Progenitor cell of endocrine pancreas (in vitro differentiated cells): ENCODE results near the gene RCL1. TPM values are rescaled to one million over a fixed set of nuclear protein-coding genes. Genes with fewer than 3 reads are reported as not detected.

Source experiments
- DNase-seq: peaks from one replicate; pipeline ENCODE4 v3.0.0; 2021; ENCODE audit warnings: low spot score; ENCODE audit not compliant: unreplicated experiment
- H3K27ac Mint-ChIP-seq: 2 replicates; pipeline ENCODE4 v1.8.0; 2021; ENCODE audit warnings: mild to moderate bottlenecking, moderate library complexity, mixed read lengths
- H3K27me3 Mint-ChIP-seq: 2 replicates; pipeline ENCODE4 v1.8.0; 2021; ENCODE audit warnings: mixed read lengths
- H3K36me3 Mint-ChIP-seq: 2 replicates; pipeline ENCODE4 v1.8.0; 2022; ENCODE audit warnings: mixed read lengths; ENCODE audit not compliant: insufficient read depth
- H3K4me1 Mint-ChIP-seq: 2 replicates; pipeline ENCODE4 v1.8.0; 2021; ENCODE audit warnings: low read depth, mixed read lengths
- H3K4me3 Mint-ChIP-seq: 2 replicates; pipeline ENCODE4 v1.8.0; 2021; ENCODE audit warnings: low read depth, mild to moderate bottlenecking, moderate library complexity, mixed read lengths
- H3K9me3 Mint-ChIP-seq: 2 replicates; pipeline ENCODE4 v1.8.0; 2021; ENCODE audit warnings: low read depth, mixed read lengths
- total RNA-seq: library from RNA; stranded (reverse); gene quantifications from 2 replicates; pipeline ENCODE4 v1.2.1, GENCODE V29; 2021
- TF ChIP-seq, protein P1 (sequence below): fragments of 200-600 bp; sonication (generic); IDR thresholded peaks from one replicate; pipeline ENCODE4 v1.5.0; 2021; ENCODE audit warnings: antibody characterized with exemption, mild to moderate bottlenecking; ENCODE audit not compliant: unreplicated experiment

Gene RCL1
- total RNA-seq, 1 donor from 2014 or later, result 18.2 TPM

DNA sequence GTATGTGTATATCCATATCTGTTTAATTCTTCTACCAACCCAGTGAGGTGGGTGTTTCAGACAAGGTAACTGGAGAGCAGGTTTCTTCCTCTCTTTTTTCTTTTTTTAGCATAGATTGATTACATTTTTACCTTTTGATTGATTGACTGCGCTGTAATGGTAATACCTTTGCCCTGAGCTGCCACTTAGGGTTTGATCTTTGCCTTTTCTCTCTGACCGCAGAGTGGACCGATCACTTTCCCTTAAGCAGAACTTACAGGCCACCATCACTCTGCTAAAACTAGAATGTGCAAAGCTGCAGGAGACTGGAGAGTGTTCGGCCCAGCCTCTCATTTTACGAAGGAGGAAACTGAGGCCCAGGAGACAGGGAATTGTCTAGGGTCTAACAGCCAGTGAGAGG, 38.0 kb downstream of the RCL1 start:
- Mint-ChIP-seq H3K9me3 (no peaks in the 10 kb centered on the region), H3K27me3 (no peaks in the 10 kb centered on the region), H3K4me3 (no peak overlapping the region), H3K36me3 (peaks cover 13% of the 10 kb centered on the region), H3K27ac (no peak overlapping the region), H3K4me1 (peaks cover 18% of the 10 kb centered on the region)
- DNase-seq, result no peak
- TF ChIP-seq, protein P1, sequence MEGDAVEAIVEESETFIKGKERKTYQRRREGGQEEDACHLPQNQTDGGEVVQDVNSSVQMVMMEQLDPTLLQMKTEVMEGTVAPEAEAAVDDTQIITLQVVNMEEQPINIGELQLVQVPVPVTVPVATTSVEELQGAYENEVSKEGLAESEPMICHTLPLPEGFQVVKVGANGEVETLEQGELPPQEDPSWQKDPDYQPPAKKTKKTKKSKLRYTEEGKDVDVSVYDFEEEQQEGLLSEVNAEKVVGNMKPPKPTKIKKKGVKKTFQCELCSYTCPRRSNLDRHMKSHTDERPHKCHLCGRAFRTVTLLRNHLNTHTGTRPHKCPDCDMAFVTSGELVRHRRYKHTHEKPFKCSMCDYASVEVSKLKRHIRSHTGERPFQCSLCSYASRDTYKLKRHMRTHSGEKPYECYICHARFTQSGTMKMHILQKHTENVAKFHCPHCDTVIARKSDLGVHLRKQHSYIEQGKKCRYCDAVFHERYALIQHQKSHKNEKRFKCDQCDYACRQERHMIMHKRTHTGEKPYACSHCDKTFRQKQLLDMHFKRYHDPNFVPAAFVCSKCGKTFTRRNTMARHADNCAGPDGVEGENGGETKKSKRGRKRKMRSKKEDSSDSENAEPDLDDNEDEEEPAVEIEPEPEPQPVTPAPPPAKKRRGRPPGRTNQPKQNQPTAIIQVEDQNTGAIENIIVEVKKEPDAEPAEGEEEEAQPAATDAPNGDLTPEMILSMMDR, result no peak

DNA sequence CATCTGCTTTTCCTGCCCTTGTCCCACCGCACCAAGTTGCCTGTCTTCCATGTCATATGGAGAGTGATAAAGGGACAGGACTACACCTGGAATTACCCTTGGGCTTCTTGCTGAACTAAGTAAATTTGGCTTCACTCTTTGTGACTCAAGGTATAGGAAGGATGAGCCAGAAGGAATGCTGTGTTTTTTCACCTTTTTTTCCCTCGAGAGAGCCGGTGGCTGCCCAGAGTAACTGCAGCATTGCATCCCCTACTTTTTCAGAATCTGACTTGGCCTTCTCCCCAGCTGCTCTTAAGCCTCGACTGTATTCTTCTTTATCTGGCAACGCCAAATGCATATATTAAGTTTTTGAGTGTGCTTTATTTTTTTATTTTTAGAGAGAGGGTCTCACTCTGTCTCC, 38.4 kb downstream of the RCL1 start:
- TF ChIP-seq, protein P1, result no peak
- Mint-ChIP-seq H3K27me3 (no peaks in the 10 kb centered on the region), H3K4me3 (no peak overlapping the region), H3K27ac (no peak overlapping the region), H3K36me3 (peaks cover 13% of the 10 kb centered on the region), H3K4me1 (peaks cover 18% of the 10 kb centered on the region), H3K9me3 (no peaks in the 10 kb centered on the region)
- DNase-seq, result no peak

DNA sequence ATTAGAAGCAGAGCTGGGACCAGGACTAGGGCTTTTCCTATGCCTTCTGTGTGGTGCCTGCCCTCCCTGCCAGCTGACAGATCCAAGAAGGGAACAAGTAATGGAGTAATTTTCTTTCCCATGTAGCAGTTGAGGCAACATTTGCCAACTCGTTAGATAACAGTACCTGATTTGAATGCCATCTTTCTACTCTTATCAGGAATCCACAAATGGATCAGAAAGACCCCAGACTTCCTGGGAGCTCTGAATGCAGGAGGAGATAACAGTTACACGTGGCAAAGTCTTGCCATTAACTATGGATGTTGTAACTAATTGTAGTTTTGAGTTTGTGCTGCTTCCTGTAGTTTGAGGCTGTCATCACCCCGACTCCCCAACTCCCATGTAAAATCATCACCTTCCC, 39.2 kb downstream of the RCL1 start:
- peaks cover 20% of the 10 kb centered on the region for H3K4me1 Mint-ChIP-seq
- H3K27me3 Mint-ChIP-seq, result no peaks in the 10 kb centered on the region
- no peak for DNase-seq
- peaks cover 16% of the 10 kb centered on the region for H3K36me3 Mint-ChIP-seq
- TF ChIP-seq, protein P1, result no peak
- H3K27ac Mint-ChIP-seq, result no peak overlapping the region
- H3K4me3 Mint-ChIP-seq, result no peak overlapping the region
- no peaks in the 10 kb centered on the region for H3K9me3 Mint-ChIP-seq

DNA sequence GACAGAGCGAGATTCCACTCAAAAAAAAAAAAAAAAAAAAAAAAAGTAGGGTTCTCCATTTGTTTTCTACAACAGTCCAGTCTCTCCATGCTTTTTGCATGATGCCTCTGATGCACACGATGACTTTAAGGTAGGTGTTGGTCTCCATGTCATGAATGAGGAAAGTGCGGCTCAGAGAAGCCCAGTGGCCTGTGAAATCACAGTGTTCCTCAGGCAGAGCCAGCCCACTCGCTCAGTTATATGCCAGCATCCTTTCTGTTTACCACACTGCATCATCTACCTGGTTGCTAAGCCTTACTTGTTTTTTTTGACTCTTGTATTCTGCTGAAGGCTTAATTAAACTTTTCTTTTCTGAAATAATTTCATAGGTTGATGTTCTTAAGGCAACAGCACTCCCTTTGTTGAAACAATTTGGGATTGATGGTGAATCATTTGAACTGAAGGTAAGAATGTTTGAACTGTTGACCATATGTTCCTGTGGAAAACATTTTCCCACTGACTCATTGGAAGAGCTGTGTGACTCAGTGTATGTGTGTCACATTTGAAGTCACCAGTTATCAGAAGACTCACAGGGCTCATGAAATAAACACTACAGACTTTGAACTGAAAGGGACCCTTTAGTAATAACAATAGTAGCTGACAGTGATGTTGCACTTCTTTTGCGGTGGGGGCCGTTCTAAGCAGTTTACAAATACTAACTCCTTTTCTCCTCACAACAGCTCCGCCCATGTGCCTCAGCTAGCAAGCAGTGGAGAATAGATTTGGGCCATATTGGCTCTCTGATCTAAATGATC, 40.2 kb downstream of the RCL1 start:
- TF ChIP-seq, protein P1, result no peak
- DNase-seq, result no peak
- peak overlapping the region; percentile 18 for H3K27ac Mint-ChIP-seq
- H3K9me3 Mint-ChIP-seq, result no peaks in the 10 kb centered on the region
- peaks cover 20% of the 10 kb centered on the region for H3K4me1 Mint-ChIP-seq
- H3K27me3 Mint-ChIP-seq, result no peaks in the 10 kb centered on the region
- H3K4me3 Mint-ChIP-seq, result no peak overlapping the region
- peaks cover 16% of the 10 kb centered on the region for H3K36me3 Mint-ChIP-seq

DNA sequence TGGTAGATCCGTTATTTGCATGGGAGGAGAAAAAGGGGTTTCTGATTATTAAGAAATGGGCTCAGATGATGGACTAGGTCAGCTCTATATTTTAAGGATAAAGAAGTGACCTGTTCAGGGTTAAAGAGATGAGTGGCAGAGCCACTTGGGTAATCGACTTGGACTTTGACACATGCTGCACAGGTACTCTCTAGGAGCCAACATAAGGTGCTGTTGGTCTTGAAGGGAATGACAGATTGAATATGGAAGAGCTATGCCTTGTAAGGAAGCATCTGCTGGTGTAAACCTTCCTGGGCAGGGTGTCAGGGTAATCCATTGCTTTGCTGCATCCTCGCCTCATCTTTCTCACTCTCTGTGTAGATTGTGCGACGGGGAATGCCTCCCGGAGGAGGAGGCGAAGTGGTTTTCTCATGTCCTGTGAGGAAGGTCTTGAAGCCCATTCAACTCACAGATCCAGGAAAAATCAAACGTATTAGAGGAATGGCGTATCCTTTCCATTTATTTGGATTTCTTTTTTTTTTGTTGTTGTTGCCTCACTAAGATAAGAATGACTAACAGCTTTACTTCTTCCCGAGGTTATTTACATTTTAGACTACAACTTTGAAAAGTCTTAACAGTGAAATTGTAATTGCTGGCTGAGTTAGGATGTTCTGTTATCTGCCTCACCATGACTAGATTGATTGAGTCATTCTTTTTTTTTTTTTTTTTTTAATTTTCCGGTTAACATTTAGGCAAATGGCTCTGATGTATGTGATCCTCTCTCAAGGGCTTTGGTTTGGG, 41.2 kb downstream of the RCL1 start:
- H3K4me3 Mint-ChIP-seq, result no peak overlapping the region
- H3K4me1 Mint-ChIP-seq, result peaks cover 20% of the 10 kb centered on the region
- peaks cover 16% of the 10 kb centered on the region for H3K36me3 Mint-ChIP-seq
- H3K9me3 Mint-ChIP-seq, result no peaks in the 10 kb centered on the region
- TF ChIP-seq, protein P1, result no peak
- no peak for DNase-seq
- no peaks in the 10 kb centered on the region for H3K27me3 Mint-ChIP-seq
- peak overlapping the region; percentile 60 for H3K27ac Mint-ChIP-seq
